ENCODE measurements around the gene PRG3. TPM values are rescaled to one million over a fixed set of nuclear protein-coding genes. Genes with fewer than 3 reads are reported as not detected.

The PRG3 gene, protein sequence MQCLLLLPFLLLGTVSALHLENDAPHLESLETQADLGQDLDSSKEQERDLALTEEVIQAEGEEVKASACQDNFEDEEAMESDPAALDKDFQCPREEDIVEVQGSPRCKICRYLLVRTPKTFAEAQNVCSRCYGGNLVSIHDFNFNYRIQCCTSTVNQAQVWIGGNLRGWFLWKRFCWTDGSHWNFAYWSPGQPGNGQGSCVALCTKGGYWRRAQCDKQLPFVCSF
- total RNA-seq: not detected

DNA sequence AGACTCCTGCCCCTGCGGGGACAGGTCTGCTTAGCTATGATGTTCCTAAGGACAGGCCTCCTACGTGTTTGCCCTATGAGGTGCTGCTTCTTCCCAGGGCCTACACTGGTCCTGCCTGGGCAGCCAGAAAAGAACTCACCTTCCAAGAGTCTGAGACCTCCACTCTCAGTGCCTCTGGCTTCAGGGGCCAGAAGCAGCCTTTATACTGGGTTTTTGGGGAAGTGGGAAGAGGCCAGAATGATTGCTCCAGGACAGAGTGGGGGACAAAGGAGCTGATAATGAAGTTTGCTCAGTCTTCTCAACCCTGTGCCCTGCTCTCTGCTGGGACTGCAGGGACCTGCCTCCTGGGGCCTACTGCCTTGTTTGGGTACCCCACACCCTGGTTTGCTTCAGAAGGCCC is at the start of gene PRG3:
PRG3 (minus strand) TSS at position 176 of the 400 bp plus-strand sequence. CDS start 442 bp downstream, outside the sequence.
- ChIA-PET POLR2A (no interaction called here), CTCF (no interaction called here)

DNA sequence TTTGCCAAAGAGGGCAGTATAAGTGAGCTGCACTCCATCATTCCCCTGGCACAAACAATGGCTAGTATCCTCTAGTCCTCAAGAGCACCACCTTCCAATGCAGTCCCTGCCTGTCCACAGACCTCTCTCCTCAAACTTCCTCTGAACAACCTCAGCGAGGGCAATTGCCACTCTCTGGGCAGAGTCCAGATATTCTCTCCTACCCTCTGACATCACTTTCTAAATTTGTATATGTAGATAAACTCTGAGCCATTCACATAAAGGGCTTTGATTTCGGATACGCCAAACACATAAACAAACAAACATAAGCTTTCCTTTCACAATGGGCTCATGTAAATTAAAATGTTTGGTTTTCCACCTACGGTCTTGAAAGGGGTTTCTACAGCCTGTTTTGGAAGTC is 49.0 kb upstream of the PRG3 start:
- ChIA-PET POLR2A (interaction anchor here (1.2 kb wide), 1 partner anchor 27 kb away, joined by 3 read pairs; no protein-coding TSS in a partner anchor), CTCF (interaction anchor here (6.4 kb wide), 1 partner anchor 27 kb away, joined by 45 read pairs; no protein-coding TSS in a partner anchor)

DNA sequence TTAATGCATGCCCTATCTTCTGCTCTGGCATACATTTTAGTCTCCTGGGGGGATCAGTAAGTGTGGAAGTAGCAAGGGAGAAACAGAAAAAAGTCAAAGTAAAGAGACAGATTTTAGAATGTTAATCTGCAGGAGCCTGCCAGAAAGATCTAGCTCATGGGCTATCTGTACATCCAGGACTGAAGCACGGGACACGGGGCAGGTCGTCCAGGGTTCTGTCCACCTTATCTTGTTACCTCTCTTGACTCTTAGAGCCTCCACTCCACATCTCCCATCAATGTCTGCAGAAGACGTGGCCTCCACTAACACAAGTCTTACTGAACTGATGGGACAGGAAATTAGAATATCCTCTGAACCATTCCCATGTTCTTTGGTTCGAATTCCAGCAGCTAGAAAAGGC is 47.7 kb upstream of the PRG3 start:
- ChIA-PET POLR2A (no interaction called here), CTCF (interaction anchor here (6.4 kb wide), 1 partner anchor 29 kb away, joined by 45 read pairs; no protein-coding TSS in a partner anchor)

DNA sequence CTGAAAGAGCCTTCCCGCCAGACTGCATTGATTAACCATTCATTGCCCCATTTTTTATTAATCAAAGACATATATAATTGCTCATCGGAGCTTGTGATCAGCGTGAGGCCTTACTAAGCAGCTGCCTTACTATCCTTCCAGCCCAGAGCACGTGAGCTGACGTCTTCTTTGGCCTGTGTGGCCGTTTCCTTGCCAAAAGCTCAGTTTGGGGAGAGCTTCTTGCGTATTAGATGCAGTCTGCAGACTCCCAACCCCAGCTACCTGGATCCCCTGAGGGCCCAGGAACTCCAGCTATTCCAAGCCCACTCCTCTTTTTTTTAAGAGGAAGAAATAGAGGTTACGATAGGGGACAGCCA is 46.8 kb upstream of the PRG3 start:
- ChIA-PET POLR2A (interaction anchor here (0.7 kb wide), 1 partner anchor 274 kb away, joined by 5 read pairs; no protein-coding TSS in a partner anchor), CTCF (interaction anchor here (0.7 to 6.4 kb wide), 4 partner anchors 30 to 140 kb away, joined by 3 to 45 read pairs (median 4); partner anchors contain the start of gene UBE2L6)

DNA sequence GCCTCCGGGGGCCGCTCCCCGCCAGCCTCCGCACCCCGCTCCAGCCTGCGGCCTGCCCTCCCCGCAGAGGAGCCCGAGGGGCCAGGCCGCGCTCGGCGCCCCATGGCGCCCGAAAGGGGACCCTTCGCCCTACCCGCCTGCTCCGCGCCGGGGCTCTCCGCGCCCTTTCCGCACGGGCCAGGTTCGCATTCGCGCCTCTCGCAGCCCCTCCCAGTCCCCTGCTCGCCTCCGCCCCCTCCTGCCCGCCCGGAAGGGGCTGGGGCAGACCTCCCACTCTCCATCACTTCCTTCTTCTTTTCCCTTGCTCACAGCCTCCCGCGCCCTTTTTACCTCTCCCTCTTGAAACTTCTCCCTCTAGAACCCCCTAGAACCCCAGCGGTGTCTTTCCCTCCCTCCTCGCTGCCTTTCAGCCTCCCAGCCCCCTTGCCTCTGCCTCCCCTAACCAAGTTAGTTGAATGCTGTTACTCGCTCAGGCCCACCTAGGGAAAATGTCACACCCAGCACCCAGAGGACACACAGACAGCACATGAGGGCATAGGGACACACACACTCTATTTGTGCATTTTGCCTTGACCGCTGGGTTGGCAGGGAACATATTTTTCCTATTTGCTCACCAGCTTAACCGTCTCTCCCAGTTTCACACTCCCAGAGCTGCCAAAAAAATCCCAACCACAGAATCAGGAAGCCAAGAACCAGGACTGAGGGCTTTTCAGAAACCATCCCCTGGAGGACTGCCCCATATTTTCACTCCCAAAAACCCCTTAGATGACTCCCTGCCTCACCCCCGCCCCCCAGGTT is 46.2 kb upstream of the PRG3 start, which contains the start of gene SLC43A3:
SLC43A3 (minus strand) TSS at position 193 of the 798 bp plus-strand sequence. CDS start 949 bp downstream, outside the sequence.
- POLR2A ChIA-PET: interaction anchor here (0.7 kb wide), 1 partner anchor 275 kb away, joined by 5 read pairs; no protein-coding TSS in a partner anchor
- CTCF ChIA-PET: interaction anchor here (0.7 to 6.4 kb wide), 5 partner anchors 30 to 141 kb away, joined by 3 to 45 read pairs (median 3); partner anchors contain the start of genes RTN4RL2 and UBE2L6

DNA sequence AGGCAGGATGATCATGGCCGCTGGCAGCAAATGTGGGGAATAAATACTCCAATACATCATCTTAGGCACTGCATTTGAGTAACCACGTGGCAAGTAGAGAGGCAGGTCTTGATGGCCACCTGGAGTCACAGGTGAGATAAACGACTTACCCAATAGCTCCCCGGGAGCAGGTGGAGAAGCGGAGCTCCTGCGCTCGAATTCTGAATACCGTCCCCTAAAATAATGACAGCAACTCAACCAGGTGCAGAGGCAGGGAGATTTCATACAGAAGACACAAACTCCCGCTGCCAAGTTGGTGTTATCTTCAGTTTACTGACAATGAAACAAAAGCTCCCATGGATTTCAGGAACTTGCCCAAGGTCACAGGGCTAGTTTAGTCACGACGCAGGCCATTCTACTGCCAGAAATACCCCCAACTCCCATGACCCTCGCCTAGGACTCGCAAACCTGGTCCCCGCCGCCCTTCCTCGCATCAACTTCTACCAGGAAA is 45.5 kb upstream of the PRG3 start:
- POLR2A ChIA-PET: interaction anchor here (1.3 kb wide), 1 partner anchor 32 kb away, joined by 3 read pairs; no protein-coding TSS in a partner anchor
- CTCF ChIA-PET: interaction anchor here (1.4 to 6.4 kb wide), 3 partner anchors 31 to 80 kb away, joined by 3 to 45 read pairs (median 6); partner anchors contain the start of gene RTN4RL2

DNA sequence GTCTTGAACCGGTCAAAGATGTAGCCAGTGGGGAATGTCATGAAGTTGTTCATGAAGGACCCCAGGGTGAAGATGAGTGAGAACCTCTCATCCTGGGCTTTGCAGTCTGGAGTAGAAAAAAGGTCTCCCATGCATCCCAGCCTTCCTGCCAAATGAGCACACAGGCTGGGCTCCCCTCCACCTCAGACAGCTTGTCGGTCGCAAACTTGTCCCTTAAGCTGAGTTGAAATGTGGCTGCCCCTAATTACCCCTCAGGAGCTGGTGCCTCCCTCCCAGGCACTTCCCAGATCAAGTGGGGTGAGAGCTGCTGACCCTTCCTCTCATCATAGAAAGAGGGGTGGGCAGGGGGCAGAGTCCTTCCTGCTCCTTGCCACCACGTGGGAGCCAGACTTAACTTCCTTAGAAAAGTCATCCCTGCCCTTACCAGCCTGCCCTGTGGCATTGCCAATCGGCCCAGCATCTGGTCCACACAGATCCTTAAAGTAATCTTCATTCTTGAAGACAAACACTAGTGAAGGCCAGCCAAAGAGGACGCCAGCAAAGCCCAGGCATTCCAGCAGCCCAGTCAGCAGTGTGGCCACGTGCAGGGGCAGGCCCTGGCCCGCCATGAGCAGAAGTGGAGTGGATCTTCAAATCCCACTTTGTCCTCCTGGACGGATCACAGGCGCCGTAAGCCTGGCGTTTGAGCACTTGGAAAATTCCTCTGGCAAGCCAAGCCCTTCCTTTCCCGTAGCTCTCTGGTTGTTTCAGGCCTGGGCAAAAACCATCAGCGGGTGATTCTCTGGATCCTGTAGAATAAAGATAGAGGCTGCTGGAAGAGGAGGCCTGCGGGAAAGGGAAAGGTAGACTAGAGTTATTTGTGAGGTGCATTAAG is 44.9 kb upstream of the PRG3 start:
- CTCF ChIA-PET: interaction anchor here (1.4 to 6.4 kb wide), 6 partner anchors 20 to 142 kb away, joined by 3 to 45 read pairs (median 6); partner anchors contain the start of genes RTN4RL2 and UBE2L6
- POLR2A ChIA-PET: interaction anchor here (1.3 to 2.3 kb wide), 4 partner anchors 18 to 33 kb away, joined by 3 to 21 read pairs (median 8); no protein-coding TSS in a partner anchor

DNA sequence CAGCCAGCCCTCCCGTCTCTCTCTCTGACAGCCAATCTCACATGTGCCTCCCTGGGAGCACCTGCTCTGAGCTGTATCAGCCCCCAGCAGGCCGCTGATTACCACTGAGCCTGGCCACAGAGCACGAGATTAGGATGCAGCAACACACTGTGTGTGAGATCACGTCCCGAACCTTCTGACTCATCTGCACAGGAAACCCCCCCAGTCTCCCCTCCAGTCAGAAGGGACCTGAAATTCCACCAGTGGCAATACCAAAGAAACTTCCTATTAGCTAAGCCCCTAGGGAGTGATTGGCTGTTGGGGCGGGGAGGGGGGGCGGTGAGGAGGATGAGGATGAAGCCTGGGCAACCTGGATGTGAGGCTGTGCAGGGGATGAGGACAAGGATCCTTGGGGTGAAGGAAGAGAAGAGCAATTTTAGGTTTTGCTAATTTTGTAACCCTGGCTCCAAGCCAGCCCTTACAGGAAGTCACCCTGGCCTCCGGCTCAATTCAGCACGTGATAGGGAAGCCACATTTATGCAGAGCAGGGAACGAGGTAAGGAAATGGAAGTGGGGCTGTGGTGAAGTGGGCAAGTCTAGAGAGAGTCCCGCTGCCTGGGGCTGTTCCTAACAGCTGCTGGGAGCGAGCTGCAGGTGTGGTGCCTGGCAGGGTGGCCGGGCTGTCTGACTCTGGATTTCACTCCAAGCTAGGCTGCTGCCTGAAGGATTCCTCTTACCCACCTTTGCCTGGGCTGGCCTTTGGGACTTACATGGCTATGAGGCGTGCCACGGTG is 44.0 kb upstream of the PRG3 start:
- POLR2A ChIA-PET: interaction anchor here (0.5 to 2.3 kb wide), 8 partner anchors 8 to 175 kb away, joined by 3 to 21 read pairs (median 5); no protein-coding TSS in a partner anchor
- CTCF ChIA-PET: interaction anchor here (1.1 to 6.4 kb wide), 5 partner anchors 19 to 143 kb away, joined by 3 to 45 read pairs (median 7); partner anchors contain the start of gene UBE2L6

DNA sequence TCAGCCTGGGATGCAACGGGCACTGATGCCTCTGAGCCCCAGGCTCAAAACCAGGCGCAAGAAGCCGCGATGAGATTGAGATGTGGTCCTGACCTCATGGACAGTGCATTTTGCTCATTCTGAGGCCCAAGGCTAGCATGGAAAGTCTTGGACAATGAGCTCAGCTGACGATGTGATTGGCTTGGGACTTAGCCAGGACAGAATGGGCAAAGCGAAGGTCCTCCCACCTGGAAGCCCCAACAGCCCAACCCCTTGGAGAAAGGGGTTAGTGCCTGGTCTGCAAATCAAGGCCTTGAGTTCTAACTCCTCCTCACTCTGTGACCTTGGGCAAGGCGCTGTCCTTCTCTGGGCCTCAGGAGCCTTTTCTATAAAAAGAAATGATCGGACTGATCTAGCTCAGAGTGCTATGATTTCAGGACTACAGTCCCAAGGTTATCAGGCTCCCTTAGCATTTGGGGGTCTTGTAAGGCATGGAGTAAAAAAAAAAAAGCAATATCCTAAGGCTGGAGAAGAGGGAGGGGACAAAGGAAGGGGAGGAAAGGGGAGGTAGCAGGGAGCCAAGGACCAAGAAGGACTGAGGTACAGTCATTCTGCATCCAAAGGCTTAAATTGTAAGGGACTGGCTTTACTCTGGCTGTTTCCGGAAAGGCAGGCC is 43.3 kb upstream of the PRG3 start:
- CTCF ChIA-PET: interaction anchor here (1.1 to 2.6 kb wide), 3 partner anchors 18 to 79 kb away, joined by 4 to 7 read pairs (median 7); no protein-coding TSS in a partner anchor
- POLR2A ChIA-PET: interaction anchor here (0.5 to 2.3 kb wide), 8 partner anchors 8 to 1152 kb away, joined by 3 to 21 read pairs (median 6); partner anchors contain the start of gene LPXN

DNA sequence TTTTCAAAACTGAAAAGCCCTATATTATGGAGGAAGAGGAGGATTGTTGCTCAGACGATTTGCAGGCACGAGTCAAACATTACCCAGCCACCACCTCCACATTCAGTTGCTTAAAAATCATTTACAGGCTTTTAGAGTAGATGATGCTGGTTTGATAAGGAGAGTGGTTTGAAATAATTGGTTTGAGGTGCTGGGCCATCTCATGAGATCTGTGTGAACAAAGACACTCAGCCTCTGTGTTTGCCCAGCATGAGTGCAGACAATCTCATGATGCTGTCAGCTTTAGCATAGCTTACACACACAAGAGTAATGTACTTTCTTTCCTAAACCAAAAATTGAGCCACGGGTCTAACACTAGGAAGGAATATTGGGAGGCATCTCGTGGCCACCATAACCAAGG is 41.7 kb upstream of the PRG3 start:
- POLR2A ChIA-PET: interaction anchor here (1.1 kb wide), 1 partner anchor 17 kb away, joined by 3 read pairs; no protein-coding TSS in a partner anchor
- CTCF ChIA-PET: interaction anchor here (1.0 kb wide), 1 partner anchor 76 kb away, joined by 3 read pairs; no protein-coding TSS in a partner anchor

DNA sequence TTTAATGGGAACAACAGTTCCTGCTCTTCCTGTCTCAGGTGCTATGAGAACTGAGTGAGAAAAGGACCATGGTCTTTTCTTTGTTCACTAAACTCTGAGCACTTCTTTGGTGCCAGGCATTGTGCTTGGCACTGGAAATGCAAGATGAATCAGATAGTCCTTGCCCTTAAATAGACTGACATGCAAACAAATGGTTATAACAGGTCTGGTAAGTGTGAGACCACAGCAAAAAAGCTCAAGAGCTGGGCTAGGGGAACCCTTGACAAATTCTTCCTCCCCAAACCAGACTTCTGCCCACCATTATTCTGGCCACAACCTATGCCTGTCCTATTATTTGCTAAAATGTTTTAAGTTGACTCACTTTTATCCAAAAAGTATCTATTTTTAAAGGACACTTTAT is 40.9 kb upstream of the PRG3 start:
- ChIA-PET POLR2A (interaction anchor here (0.7 to 1.1 kb wide), 2 partner anchors 16 to 93 kb away, joined by 3 read pairs; no protein-coding TSS in a partner anchor), CTCF (interaction anchor here (1.0 kb wide), 1 partner anchor 76 kb away, joined by 3 read pairs; no protein-coding TSS in a partner anchor)

DNA sequence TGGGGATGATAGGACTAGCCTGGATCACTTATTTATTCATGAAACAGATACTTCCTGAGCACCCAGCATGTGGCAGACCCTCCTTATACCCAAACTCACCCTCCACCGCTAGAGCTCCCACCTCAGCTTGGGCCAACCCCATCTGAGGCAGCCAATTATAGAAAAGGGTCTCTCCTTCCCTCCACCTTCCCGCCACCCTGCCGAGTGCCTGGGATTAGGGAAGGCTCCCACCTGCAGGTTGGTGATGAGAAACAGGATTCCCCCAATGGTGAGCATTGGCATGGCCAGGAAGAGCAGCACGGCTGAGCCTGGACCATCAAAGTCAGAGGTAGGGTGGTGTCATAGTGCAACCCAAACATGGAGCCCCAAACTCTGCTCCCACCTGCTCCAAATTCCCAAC is 40.1 kb upstream of the PRG3 start:
- CTCF ChIA-PET: interaction anchor here (1.6 kb wide), 1 partner anchor 37 kb away, joined by 5 read pairs; no protein-coding TSS in a partner anchor
- POLR2A ChIA-PET: interaction anchor here (1.0 kb wide), 2 partner anchors 11 to 109 kb away, joined by 3 read pairs; partner anchors contain the start of gene TIMM10

DNA sequence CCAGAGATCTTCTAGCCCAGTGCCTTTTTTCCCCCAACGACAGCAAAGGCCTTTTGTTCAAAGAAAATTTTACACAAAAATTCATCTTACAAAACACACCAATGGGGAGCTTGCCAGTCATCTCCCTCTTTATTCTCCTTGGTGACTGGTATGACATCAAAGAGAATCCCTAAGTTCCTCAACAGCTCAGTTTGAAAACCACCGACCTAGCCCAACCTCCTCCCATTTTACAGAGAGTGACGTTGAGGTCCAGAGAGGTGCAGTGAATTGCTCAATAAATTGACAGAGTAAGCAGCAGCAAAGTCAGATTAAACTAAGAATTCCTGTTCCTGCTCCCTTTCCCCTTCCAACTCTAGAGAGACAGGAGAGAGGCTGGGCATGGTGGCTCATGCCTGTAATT is 38.2 kb upstream of the PRG3 start:
- POLR2A ChIA-PET: interaction anchor here (1.4 to 3.1 kb wide), 2 partner anchors 12 to 14 kb away, joined by 3 to 15 read pairs; no protein-coding TSS in a partner anchor
- CTCF ChIA-PET: interaction anchor here (0.9 to 1.4 kb wide), 3 partner anchors 9 to 13 kb away, joined by 3 to 5 read pairs (median 3); no protein-coding TSS in a partner anchor

DNA sequence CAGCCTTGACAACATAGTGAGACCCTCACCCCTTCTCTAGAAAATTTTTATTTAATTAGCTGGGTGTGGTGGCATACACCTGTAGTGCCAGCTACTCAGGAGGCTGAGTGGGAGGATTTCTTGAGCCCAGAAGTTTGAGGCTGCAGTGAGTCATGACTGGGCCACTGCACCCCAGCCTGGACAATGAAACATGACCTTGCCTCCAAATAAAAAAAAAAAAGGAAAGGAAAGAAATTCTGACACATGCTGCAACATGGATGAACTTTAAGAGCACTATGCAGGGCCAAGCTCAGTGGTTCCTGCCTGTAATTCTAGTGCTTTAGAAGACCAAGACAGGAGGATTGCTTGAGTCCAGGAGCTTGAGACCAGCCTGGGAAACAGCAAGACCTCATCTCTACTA is 37.2 kb upstream of the PRG3 start:
- POLR2A ChIA-PET: interaction anchor here (1.2 to 3.1 kb wide), 2 partner anchors 9 to 11 kb away, joined by 4 to 15 read pairs; no protein-coding TSS in a partner anchor
- CTCF ChIA-PET: interaction anchor here (0.7 to 1.4 kb wide), 2 partner anchors 10 to 24 kb away, joined by 3 to 4 read pairs; no protein-coding TSS in a partner anchor

DNA sequence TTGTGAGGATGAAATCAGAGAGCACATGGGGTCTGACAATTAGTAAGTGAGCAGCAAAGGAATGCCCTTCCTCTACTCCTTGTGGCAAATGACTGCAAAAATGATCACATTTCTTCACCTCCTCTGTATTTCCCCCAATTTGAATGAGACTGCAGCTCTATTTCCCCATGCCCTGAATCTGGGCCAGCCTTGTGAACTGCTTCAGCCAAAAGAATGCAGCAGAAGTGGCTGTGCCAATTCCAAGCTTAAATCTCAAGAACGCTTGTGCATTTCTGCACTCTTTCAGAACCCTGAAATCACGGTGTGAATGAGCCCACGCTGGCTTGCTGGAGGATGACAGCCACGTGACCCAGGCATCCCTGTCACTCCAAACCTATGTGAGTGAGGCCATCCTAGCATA is 36.1 kb upstream of the PRG3 start:
- ChIA-PET POLR2A (interaction anchor here (1.4 kb wide), 1 partner anchor 10 kb away, joined by 7 read pairs; no protein-coding TSS in a partner anchor), CTCF (interaction anchor here (1.4 kb wide), 1 partner anchor 9 kb away, joined by 4 read pairs; no protein-coding TSS in a partner anchor)

DNA sequence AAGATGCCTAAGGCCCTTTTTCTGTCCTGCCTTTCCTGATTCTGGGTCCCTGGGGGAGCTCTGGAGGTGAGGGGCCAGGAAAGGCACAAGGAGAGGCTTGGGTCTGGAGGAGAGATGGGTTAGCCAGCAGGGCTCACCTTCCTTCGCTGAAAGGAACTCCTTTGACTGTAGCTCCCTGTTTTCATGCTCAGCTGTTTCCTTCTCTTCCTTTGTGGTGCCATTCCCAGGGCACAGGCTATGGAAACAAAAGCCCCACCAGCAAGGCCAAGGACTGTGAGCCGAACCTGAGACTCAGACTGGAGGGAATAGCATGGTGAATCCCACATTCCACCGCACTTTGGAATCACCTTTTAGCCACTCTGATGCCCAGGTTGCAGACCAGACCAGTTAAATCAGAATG is 35.5 kb upstream of the PRG3 start:
- POLR2A ChIA-PET: interaction anchor here (1.4 kb wide), 1 partner anchor 10 kb away, joined by 7 read pairs; no protein-coding TSS in a partner anchor
- CTCF ChIA-PET: no interaction called here

All from activated CD8-positive, alpha-beta memory T cell treated with anti-CD3 and anti-CD28 coated beads for 36 hours (primary cell).